GM10847 (cell line): ENCODE data around the gene TFF2.

Experiments
- POLR2A ChIP-seq: IDR thresholded peaks from 2 replicates; pipeline ENCODE4 v1.6.1; 2011; ENCODE audit not compliant: insufficient read length; ENCODE audit errors: extremely low read depth

The TFF2 gene

GRCh38 chr21:42314616-42315295, 36.0 kb downstream of the TFF2 start:
- TF ChIP-seq POLR2A: no peak

- no peak for TF ChIP-seq POLR2A
Measured at GRCh38 chr21:42313501-42313969, 37.3 kb downstream of the TFF2 start.

GRCh38 chr21:42312626-42313104, 38.1 kb downstream of the TFF2 start:
- no peak for TF ChIP-seq POLR2A

- TF ChIP-seq POLR2A: no peak
Measured at GRCh38 chr21:42311816-42312625, 38.8 kb downstream of the TFF2 start.

GRCh38 chr21:42311160-42311559, 39.6 kb downstream of the TFF2 start:
- no peak for TF ChIP-seq POLR2A

- TF ChIP-seq POLR2A: no peak
Measured at GRCh38 chr21:42310411-42311001, 40.3 kb downstream of the TFF2 start.

GRCh38 chr21:42309753-42310213, 41.0 kb downstream of the TFF2 start:
- TF ChIP-seq POLR2A: no peak

- TF ChIP-seq POLR2A: no peak
Measured at GRCh38 chr21:42308914-42309752, 41.7 kb downstream of the TFF2 start.

- TF ChIP-seq POLR2A: no peak
Measured at GRCh38 chr21:42308161-42308913, 42.5 kb downstream of the TFF2 start.

GRCh38 chr21:42307106-42307505, 43.7 kb downstream of the TFF2 start:
- TF ChIP-seq POLR2A: no peak

GRCh38 chr21:42306366-42307035, 44.3 kb downstream of the TFF2 start:
- no peak for TF ChIP-seq POLR2A

GRCh38 chr21:42305707-42306147, 45.1 kb downstream of the TFF2 start:
- no peak for TF ChIP-seq POLR2A
